ENCODE measurements around the gene FAP.
A peak's percentile ranks its signal among the peaks of the same experiment; 100 is the strongest.

The FAP gene

DNA sequence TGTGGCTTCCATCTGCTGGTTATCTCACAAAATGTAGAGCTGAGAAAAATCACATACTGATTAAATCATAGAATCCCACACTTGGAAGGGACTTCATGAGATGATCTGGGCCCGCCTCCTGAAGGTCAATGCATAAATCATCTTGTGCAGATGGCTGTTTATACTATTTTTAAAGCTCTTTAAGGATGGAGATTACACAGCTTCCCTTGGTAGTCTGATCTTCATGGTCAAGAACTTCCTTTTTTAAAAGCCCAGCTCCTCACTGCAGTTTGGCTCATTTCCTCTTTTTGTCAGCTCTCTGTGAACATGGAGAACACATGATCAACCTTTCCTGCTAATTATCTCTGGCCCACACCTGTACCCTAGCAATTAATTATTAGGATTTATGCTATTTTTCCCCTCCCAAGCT, 117.1 kb downstream of the FAP start:
- no peak for DNase-seq (ENCODE audit: low spot score)

DNA sequence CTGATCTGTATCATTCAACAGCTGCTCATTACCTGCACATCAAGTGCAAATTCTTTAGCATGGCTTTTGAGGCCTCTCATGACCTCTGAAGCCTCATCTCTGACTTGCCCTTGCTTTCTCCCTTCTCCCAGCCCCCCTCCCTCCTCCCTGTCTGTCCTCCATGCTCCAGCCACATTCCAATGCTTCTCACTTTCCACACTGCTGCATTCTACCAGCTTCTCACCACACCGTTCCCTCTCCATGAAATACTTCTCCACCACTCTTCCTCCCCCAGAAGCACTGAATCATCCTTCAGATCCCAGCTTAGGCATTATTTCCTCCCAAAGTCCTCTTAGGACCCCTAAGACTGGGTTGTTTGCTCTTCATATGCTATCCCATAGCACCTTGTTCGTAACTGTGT, 118.1 kb downstream of the FAP start:
- no peak for DNase-seq (ENCODE audit: low spot score)

DNA sequence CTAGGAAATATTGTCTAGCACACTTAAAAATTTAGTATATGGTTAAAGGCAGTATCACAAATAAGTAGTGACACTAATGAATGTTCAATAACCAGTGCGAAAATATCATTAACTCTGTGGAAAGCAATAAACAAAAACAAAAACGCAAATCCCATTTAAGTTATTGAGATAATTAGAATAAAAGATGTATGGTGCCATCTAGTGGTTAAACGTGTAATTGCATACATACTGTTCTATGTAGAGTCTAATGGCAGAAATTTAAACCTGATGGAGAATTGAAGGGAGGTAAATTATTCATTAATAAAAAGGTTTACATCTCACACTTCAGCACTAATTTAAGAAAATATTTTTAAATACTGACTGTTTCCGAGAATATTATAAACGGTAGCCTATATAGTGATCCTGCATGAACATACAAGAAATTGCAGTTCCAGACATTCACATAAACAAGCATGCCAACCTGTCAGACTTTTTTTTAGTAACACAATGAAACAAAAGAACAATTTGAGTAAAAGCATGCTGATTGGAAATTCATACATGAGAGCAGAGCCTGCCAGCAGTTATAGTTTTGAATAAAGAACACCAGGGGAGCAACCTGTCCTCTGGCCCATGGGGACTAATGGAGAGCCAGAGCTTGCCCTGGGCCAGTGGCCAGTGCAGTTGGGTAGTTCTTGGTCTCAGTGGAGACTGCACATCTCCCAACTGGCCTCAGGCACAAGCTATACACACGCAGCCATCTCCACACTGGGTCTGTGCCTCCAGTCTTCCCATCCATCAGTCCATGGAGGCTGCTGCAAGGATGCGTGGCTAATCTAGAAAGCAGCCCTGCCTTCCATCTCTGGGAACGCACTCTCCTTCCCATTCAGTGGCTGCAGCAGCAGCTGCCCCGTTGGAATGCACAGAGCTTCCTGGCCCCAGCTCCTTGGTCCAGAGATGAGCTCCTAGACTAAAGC, 119.2 kb downstream of the FAP start:
- DNase-seq (ENCODE audit: low spot score): peak; percentile 76
